SJSA1 (cell line): ENCODE measurements around the gene CBFB. TPM values are rescaled to one million over a fixed set of nuclear protein-coding genes. Genes with fewer than 3 reads are reported as not detected.
A peak's percentile ranks its signal among the peaks of the same experiment; 100 is the strongest.

Experiments used
- DNase-seq, 2 experiments: peaks; one replicate each; pipeline ENCODE4 v3.0.0-alpha.2; 2015 to 2020; ENCODE audit warnings: low spot score in 2 of 2, low read depth in 1 of 2
- H3K27ac ChIP-seq: fragments of 250-450 bp; sonication (Bioruptor Pico); 2 replicates; pipeline ENCODE4 v1.5.1; 2020; ENCODE audit warnings: mild to moderate bottlenecking, moderate library complexity
- H3K27me3 ChIP-seq: fragments of 250-450 bp; sonication (Bioruptor Pico); replicated peaks from 2 replicates; pipeline ENCODE4 v1.5.1; 2020; ENCODE audit warnings: mild to moderate bottlenecking, moderate library complexity
- H3K36me3 ChIP-seq: fragments of 250-450 bp; sonication (Bioruptor Pico); 2 replicates; pipeline ENCODE4 v1.5.1; 2020; ENCODE audit warnings: mild to moderate bottlenecking
- H3K4me1 ChIP-seq: fragments of 250-450 bp; sonication (Bioruptor Pico); replicated peaks from 2 replicates; pipeline ENCODE4 v1.6.1; 2021; ENCODE audit warnings: mild to moderate bottlenecking
- H3K4me3 ChIP-seq: fragments of 250-450 bp; sonication (Bioruptor Pico); 2 replicates; pipeline ENCODE4 v1.5.1; 2020; ENCODE audit warnings: mild to moderate bottlenecking
- H3K9me3 ChIP-seq: fragments of 250-450 bp; sonication (Bioruptor Pico); replicated peaks from 2 replicates; pipeline ENCODE4 v1.5.1; 2020; ENCODE audit warnings: mild to moderate bottlenecking
- total RNA-seq: library from RNA; depleted of rRNA; stranded (reverse); fragments of >200 nt; shearing (Covaris generic); gene quantifications from 2 replicates; pipeline ENCODE4 v1.2.3, GENCODE V29; 2014

The CBFB gene
- total RNA-seq, 1 experiment from 2014 or later: 170 TPM

DNA sequence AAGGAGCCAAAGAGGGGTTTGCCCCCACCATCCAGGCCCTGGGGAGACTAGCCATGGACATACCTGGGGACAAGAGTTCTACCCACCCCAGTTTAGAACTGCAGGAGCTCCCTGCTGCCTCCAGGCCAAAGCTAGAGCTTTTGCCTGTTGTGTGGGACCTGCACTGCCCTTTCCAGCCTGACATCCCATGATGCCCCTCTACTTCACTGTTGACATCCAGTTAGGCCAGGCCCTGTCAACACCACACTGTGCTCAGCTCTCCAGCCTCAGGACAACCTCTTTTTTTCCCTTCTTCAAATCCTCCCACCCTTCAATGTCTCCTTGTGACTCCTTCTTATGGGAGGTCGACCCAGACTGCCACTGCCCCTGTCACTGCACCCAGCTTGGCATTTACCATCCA is 19.8 kb upstream of the CBFB start:
- no peak for DNase-seq
- Histone ChIP-seq H3K36me3 (no peaks in the 10 kb centered on the region), H3K4me3 (no peak overlapping the region), H3K27me3 (no peaks in the 10 kb centered on the region), H3K4me1 (peaks cover 24% of the 10 kb centered on the region), H3K9me3 (no peaks in the 10 kb centered on the region), H3K27ac (no peak overlapping the region)

- H3K9me3 ChIP-seq: no peaks in the 10 kb centered on the region
- H3K4me1 ChIP-seq: peaks cover 30% of the 10 kb centered on the region
These were observed 17.7 kb upstream of the CBFB start for GRCh38 chr16:67011274-67011673.

GRCh38 chr16:67013233-67013822 is 15.6 kb upstream of the CBFB start:
- Histone ChIP-seq H3K9me3 (no peaks in the 10 kb centered on the region), H3K4me1 (peaks cover 17% of the 10 kb centered on the region), H3K27ac (no peak overlapping the region), H3K4me3 (peak overlapping the region; percentile 45), H3K27me3 (no peaks in the 10 kb centered on the region), H3K36me3 (no peaks in the 10 kb centered on the region)
- no peak for DNase-seq

More at GRCh38 chr16:67011274-67011673, 17.7 kb upstream of the CBFB start:
- Histone ChIP-seq H3K4me3 (no peak overlapping the region), H3K27ac (no peak overlapping the region), H3K27me3 (no peaks in the 10 kb centered on the region), H3K36me3 (no peaks in the 10 kb centered on the region)
- no peak for DNase-seq

- Histone ChIP-seq H3K36me3 (no peaks in the 10 kb centered on the region), H3K4me1 (peaks cover 17% of the 10 kb centered on the region), H3K4me3 (peak overlapping the region; percentile 45), H3K27me3 (no peaks in the 10 kb centered on the region), H3K27ac (peak overlapping the region; percentile 37), H3K9me3 (no peaks in the 10 kb centered on the region)
- peak; percentile 68 to 79 for DNase-seq
These were observed 14.9 kb upstream of the CBFB start for GRCh38 chr16:67013823-67014633.

DNA sequence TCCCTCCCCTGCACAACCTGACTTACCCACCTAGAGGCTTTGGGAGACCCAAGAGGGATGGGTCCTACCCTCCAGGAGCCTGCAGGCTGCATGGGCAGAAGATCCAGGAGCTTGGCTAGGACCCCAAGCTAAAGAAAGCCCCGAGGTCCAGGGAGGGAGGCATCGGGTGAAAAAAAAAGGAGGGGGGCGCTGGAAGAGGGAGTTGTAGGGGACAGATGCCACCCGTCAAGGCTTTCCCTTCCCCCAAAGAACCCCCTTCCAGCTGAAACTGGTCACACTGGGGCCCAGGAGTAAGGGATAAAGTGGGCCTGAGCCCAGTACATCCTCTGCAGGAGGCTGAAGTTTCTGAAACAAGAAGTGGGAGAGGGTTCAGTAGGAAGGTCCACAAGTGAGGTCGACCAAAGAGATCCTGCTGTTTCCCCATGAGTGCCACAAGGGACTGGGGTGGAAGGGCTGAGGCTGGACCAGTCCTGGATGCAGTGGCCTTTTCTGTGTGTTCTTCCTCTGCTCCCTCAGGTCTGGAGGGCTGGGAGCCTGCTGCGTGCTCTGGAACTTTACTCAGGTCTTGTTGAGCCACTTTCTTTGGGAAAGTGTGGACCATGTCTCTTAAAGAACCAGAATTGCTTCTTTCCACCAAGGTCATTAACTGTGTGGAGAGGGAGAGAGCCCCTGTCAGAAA is 14.2 kb upstream of the CBFB start:
- no peak for DNase-seq
- H3K4me3 ChIP-seq: no peak overlapping the region

DNA sequence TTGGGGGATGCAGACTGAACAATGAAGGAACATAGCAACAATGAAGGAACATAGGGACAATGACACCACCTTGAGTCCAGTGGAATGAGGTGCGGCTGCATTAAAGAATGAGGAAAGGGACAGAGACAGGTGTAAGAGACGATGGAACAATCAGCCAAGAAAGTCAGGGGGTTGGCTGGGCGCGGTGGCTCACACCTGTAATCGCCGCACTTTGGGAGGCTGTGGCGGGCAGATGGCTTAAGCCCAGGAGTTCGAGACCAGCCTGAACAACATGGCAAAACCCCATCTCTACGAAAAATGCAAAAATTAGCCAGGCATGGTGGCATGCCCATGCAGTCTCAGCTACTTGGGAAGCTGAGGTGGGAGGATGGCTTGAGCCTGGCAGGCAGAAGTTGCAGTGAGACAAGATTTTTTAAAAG is 13.6 kb upstream of the CBFB start:
- H3K36me3 ChIP-seq: no peaks in the 10 kb centered on the region
- no peak overlapping the region for H3K27ac ChIP-seq
- no peak overlapping the region for H3K4me3 ChIP-seq
- peaks cover 17% of the 10 kb centered on the region for H3K4me1 ChIP-seq
- no peak for DNase-seq
- H3K27me3 ChIP-seq: no peaks in the 10 kb centered on the region
- H3K9me3 ChIP-seq: no peaks in the 10 kb centered on the region

More for the DNA sequence above, 14.2 kb upstream of the CBFB start:
- Histone ChIP-seq H3K27ac (no peak overlapping the region), H3K27me3 (no peaks in the 10 kb centered on the region), H3K9me3 (no peaks in the 10 kb centered on the region), H3K36me3 (no peaks in the 10 kb centered on the region), H3K4me1 (peaks cover 17% of the 10 kb centered on the region)

DNA sequence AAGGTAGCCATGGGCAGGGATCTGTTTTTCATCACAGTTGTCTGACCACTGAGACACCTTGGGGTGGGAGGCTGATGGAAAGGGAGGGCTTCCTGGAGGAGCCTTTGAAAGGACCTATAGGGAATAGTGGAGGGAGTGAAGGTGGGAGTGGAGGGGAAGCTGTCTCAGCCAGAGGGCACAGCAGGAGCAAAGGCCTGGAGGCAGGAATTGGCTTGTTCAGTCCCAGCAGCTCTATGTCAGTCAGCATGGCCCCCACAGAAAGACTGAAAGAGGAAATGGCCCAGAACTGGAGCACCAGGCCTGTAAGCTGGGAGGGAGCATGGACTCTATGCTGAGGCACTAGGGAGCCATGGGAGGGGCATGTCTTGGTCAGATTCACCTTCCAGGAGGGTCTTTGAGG is 12.8 kb upstream of the CBFB start:
- no peaks in the 10 kb centered on the region for H3K9me3 ChIP-seq
- peaks cover 23% of the 10 kb centered on the region for H3K4me1 ChIP-seq
- DNase-seq: no peak
- H3K27me3 ChIP-seq: no peaks in the 10 kb centered on the region
- no peak overlapping the region for H3K4me3 ChIP-seq
- no peak overlapping the region for H3K27ac ChIP-seq
- H3K36me3 ChIP-seq: no peaks in the 10 kb centered on the region

- Histone ChIP-seq H3K27ac (no peak overlapping the region), H3K9me3 (no peaks in the 10 kb centered on the region), H3K4me3 (no peak overlapping the region), H3K4me1 (peaks cover 23% of the 10 kb centered on the region), H3K27me3 (no peaks in the 10 kb centered on the region), H3K36me3 (no peaks in the 10 kb centered on the region)
- no peak for DNase-seq
These were observed 12.1 kb upstream of the CBFB start for GRCh38 chr16:67016681-67017420.

DNA sequence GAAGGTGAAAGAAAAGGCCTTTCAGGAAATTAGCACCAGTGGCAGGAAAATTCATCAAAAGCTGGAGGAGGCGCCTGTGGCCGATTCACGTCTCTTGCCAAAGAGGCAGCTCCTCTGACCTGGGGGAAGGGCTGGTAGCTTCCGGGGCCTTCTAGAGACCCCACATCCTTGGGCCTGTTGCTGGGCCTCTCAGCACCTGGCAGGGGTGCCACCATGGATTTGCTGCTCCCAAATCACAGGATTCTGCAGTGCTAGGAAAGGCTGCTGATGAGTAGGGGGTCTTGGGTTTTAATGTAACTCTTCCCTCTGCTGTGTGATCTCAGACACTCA is 11.6 kb upstream of the CBFB start:
- Histone ChIP-seq H3K9me3 (no peaks in the 10 kb centered on the region), H3K27me3 (no peaks in the 10 kb centered on the region), H3K36me3 (no peaks in the 10 kb centered on the region), H3K4me3 (no peak overlapping the region), H3K27ac (no peak overlapping the region), H3K4me1 (peaks cover 23% of the 10 kb centered on the region)
- DNase-seq: no peak

DNA sequence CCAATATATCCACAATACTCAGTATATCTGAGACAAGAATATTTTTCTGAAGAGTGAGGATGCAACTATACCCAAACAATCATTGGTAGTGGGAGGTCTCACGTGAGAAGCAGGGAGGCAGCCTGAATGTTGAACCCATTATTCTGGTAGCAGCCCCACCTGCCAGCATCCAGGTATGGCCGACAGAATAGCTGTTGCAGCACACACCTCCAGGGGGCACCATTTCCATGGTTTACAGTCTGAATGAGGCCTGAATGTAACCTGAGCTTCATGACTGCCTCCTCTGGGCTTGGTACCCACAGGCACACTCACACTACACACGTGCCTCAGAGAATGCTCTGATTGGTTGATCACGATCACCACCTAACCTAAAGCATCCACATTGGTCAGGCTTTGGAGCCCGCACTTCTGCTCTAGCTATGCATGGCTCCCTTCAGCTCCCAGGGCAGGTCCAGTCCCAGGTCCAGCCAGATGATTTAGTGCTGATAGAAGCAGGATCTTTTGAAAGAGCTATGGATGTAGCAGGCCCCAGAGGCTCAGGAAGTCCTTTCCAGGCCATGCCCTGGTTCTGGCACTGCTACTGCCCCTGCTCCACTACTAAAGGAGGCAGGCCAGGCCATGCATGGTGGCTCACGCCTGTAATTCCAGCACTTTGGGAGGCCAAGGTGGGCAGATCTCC is 11.0 kb upstream of the CBFB start:
- no peak overlapping the region for H3K4me3 ChIP-seq
- H3K27me3 ChIP-seq: no peaks in the 10 kb centered on the region
- no peaks in the 10 kb centered on the region for H3K9me3 ChIP-seq
- no peaks in the 10 kb centered on the region for H3K36me3 ChIP-seq
- H3K27ac ChIP-seq: no peak overlapping the region
- DNase-seq: peak; percentile 65 to 83
- H3K4me1 ChIP-seq: peaks cover 23% of the 10 kb centered on the region

DNA sequence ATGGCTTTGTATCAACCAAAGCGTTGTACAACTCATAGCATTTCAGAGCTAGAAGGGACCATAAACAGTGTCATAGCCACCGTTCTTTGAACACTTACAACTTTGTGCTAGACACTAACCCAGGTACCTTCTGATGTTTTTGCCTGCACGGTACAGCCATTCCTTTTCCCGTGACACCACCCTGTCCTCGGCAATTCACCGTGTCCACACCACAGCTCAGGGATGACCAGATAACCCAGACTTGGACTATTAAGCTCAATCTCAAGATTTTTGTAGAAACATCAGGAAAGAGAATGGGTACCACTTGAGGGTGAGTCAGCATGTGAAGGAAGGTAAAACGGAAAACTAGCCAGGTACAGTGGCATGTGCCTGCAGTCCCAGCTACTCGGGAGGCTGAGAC is 9.8 kb upstream of the CBFB start:
- peak in 1 of 2 experiments; percentile 5 for DNase-seq
- H3K36me3 ChIP-seq: no peaks in the 10 kb centered on the region
- no peak overlapping the region for H3K27ac ChIP-seq
- no peaks in the 10 kb centered on the region for H3K27me3 ChIP-seq
- H3K4me3 ChIP-seq: no peak overlapping the region
- H3K9me3 ChIP-seq: no peaks in the 10 kb centered on the region
- peaks cover 11% of the 10 kb centered on the region for H3K4me1 ChIP-seq

DNA sequence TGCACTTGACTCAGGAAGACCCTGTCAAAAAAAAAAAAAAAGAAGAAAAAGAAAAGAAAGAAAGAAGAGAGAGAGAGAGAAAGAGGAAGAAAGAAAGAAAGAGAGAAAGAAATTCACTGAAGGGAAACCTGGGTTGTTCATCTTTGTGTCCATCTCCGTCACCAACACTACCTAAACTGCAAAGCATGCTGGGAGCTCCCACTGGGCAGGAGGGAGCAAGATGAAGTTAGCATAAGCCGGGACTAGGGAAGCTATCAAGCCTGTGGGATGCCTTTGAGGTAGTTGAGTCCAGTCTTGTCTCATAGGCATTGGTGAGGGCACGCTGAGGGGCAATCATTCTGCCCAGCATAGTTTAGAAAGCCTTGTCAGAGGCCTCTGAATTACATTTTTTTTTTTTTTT is 7.6 kb upstream of the CBFB start:
- H3K27ac ChIP-seq: no peak overlapping the region
- DNase-seq: peak in 1 of 2 experiments; percentile 25
- no peaks in the 10 kb centered on the region for H3K36me3 ChIP-seq
- no peaks in the 10 kb centered on the region for H3K27me3 ChIP-seq
- peaks cover 6% of the 10 kb centered on the region for H3K4me1 ChIP-seq
- H3K9me3 ChIP-seq: no peaks in the 10 kb centered on the region
- no peak overlapping the region for H3K4me3 ChIP-seq

DNA sequence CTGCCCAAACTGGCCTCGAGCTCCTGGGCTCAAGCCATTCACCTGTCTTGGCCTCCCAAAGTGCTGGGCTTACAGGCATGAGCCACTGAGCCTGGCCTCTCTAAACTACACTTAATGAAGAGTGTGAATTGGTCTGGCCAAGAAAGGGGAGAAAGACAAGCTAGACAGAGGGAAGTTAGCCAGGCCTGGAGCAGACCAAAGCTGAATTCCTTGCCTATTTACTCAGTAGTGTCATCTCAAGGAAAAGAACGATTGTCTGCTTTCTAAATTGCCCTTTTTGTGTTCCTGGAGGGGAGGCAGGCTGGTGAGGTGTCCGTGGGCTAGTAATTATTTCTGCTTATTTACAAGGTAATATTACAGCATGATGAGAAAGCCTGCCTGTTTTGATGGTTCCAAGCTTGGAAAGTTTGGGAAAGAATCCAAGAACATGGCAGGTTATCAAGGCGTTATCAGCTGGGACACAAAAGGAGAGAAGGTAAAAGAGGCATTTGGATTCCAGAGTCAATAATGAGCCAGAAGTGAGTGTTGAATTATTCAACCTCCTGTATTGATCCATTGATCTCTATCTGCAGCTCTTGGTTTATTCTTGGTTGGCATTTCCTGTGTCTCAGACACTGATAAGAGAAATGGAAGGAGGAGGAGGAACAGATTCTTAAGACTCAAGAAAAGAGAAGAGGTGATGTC is 6.3 kb upstream of the CBFB start:
- Histone ChIP-seq H3K4me3 (no peak overlapping the region), H3K27me3 (no peaks in the 10 kb centered on the region), H3K4me1 (peaks cover 6% of the 10 kb centered on the region), H3K27ac (no peak overlapping the region), H3K36me3 (no peaks in the 10 kb centered on the region), H3K9me3 (no peaks in the 10 kb centered on the region)
- no peak for DNase-seq
